IMR-90 (cell line): ENCODE data around the gene SCFD1. TPM values are rescaled to one million over a fixed set of nuclear protein-coding genes. Genes with fewer than 3 reads are reported as not detected.

Experiments
- ATAC-seq: fragments of 200-7000 bp; cut with Tn5 transposase; 2 replicates; pipeline ENCODE4 v1.9.1; 2020; ENCODE audit warnings: low read depth, mild to moderate bottlenecking, moderate library complexity
- BruUV-seq: library from RNA; stranded (reverse); fragments of 400-500 nt; replicated peaks from 2 replicates; lab custom pipeline; 2021; lab: Mats Ljungman, UMichigan
- CTCF ChIA-PET: fragments of 300-600 bp; formaldehyde crosslinking; extraction: SDS; loops from one replicate; lab custom pipeline; 2021; ENCODE audit warnings: antibody characterized with exemption; lab: Yijun Ruan, JAX
- POLR2A ChIA-PET: fragments of 300-600 bp; sonication (Branson Sonifier 250); formaldehyde crosslinking; loops from one replicate; lab custom pipeline; 2022; ENCODE audit warnings: antibody characterized with exemption; ENCODE audit not compliant: unreplicated experiment; lab: Charles Lee
- DNase-seq: peaks from one replicate; pipeline ENCODE4 v3.0.0; 2013
- H2AFZ ChIP-seq: replicated peaks from 2 replicates; pipeline ENCODE3; 2013; ENCODE audit warnings: low read length, mild to moderate bottlenecking; ENCODE audit not compliant: poor library complexity
- H2AK5ac ChIP-seq: 2 replicates; pipeline ENCODE4 v1.6.1; 2013; ENCODE audit warnings: low read depth, low read length, inconsistent platforms
- H2AK9ac ChIP-seq: replicated peaks from 2 replicates; pipeline ENCODE3; 2013; ENCODE audit warnings: mild to moderate bottlenecking, low read depth, low read length, moderate library complexity; ENCODE audit not compliant: poor library complexity
- H2BK120ac ChIP-seq: 2 replicates; pipeline ENCODE4 v1.6.1; 2013; ENCODE audit warnings: low read depth, low read length, inconsistent platforms
- H2BK15ac ChIP-seq: 3 replicates; pipeline ENCODE4 v1.6.1; 2013; ENCODE audit warnings: low read depth, low read length, inconsistent platforms
- H2BK20ac ChIP-seq: 2 replicates; pipeline ENCODE4 v1.6.1; 2013; ENCODE audit warnings: low read depth, mild to moderate bottlenecking, inconsistent platforms, low read length, moderate library complexity
- H2BK5ac ChIP-seq: 2 replicates; pipeline ENCODE4 v1.6.1; 2013; ENCODE audit warnings: mild to moderate bottlenecking, low read depth, low read length, inconsistent platforms; ENCODE audit not compliant: poor library complexity, severe bottlenecking
- H3K14ac ChIP-seq: replicated peaks from 2 replicates; pipeline ENCODE4 v1.6.1; 2013; ENCODE audit warnings: low read depth, low read length, inconsistent platforms
- H3K18ac ChIP-seq: 2 replicates; pipeline ENCODE4 v1.6.1; 2013; ENCODE audit warnings: low read depth, low read length, control low read depth
- H3K23ac ChIP-seq: 2 replicates; pipeline ENCODE4 v1.6.1; 2013; ENCODE audit warnings: low read depth, low read length, inconsistent platforms
- H3K27ac ChIP-seq: 2 replicates; pipeline ENCODE4 v1.5.1; 2013; ENCODE audit warnings: mild to moderate bottlenecking, control low read depth, low read length; ENCODE audit not compliant: insufficient read depth
- H3K27me3 ChIP-seq: 2 replicates; pipeline ENCODE4 v1.6.1; 2013; ENCODE audit warnings: low read length; ENCODE audit not compliant: control insufficient read depth, insufficient read depth
- H3K36me3 ChIP-seq: 2 replicates; pipeline ENCODE4 v1.6.1; 2013; ENCODE audit warnings: low read length, mixed read lengths; ENCODE audit not compliant: control insufficient read depth, insufficient read depth
- H3K4ac ChIP-seq: 2 replicates; pipeline ENCODE4 v1.6.1; 2013; ENCODE audit warnings: low read depth, low read length, inconsistent platforms
- H3K4me1 ChIP-seq: 2 replicates; pipeline ENCODE4 v1.6.1; 2013; ENCODE audit warnings: low read length, mixed read lengths; ENCODE audit not compliant: control insufficient read depth, insufficient read depth
- H3K4me2 ChIP-seq: 2 replicates; pipeline ENCODE4 v1.6.1; 2013; ENCODE audit warnings: low read depth, mild to moderate bottlenecking, control low read depth, low read length, moderate library complexity
- H3K4me3 ChIP-seq: 2 replicates; pipeline ENCODE4 v1.5.1; 2013; ENCODE audit warnings: low read depth, mild to moderate bottlenecking, control low read depth, low read length, moderate library complexity; ENCODE audit not compliant: insufficient read depth
- H3K56ac ChIP-seq: 2 replicates; pipeline ENCODE4 v1.6.1; 2013; ENCODE audit warnings: low read length, inconsistent platforms; ENCODE audit not compliant: insufficient read depth; ENCODE audit errors: extremely low read depth
- H3K79me1 ChIP-seq, 2 experiments: 2 replicates each; pipeline ENCODE4 v1.6.1; 2013; ENCODE audit warnings: low read length in 2 of 2, inconsistent platforms in 1 of 2, low read depth in 1 of 2
- H3K9ac ChIP-seq: 2 replicates; pipeline ENCODE4 v1.6.1; 2013; ENCODE audit warnings: low read depth, low read length, control low read depth
- H3K9me1 ChIP-seq: 2 replicates; pipeline ENCODE4 v1.6.1; 2013; ENCODE audit warnings: low read length, inconsistent platforms; ENCODE audit not compliant: insufficient read depth
- H3K9me3 ChIP-seq: 2 replicates; pipeline ENCODE4 v1.6.1; 2013; ENCODE audit warnings: low read length; ENCODE audit not compliant: control insufficient read depth, insufficient read depth
- H4K20me1 ChIP-seq: 2 replicates; pipeline ENCODE4 v1.6.1; 2013; ENCODE audit warnings: low read length, inconsistent platforms; ENCODE audit not compliant: insufficient read depth
- H4K5ac ChIP-seq: 2 replicates; pipeline ENCODE4 v1.6.1; 2013; ENCODE audit warnings: mild to moderate bottlenecking, low read depth, low read length, control low read depth
- H4K8ac ChIP-seq, 2 experiments: 2 replicates each; pipeline ENCODE4 v1.6.1; 2013; ENCODE audit warnings: low read depth in 2 of 2, low read length in 2 of 2, control low read depth in 1 of 2, inconsistent platforms in 1 of 2
- H4K91ac ChIP-seq: 2 replicates; pipeline ENCODE4 v1.6.1; 2013; ENCODE audit warnings: low read depth, low read length, inconsistent platforms; ENCODE audit not compliant: insufficient read depth
- BHLHE40 ChIP-seq: fragments of 150-350 bp; IDR thresholded peaks from 2 replicates; pipeline ENCODE4 v1.6.1; 2016; ENCODE audit warnings: mild to moderate bottlenecking, low read depth, low read length
- CTCF ChIP-seq: conservative IDR thresholded peaks from 2 replicates; pipeline ENCODE4 v1.5.1; 2012; ENCODE audit warnings: mild to moderate bottlenecking, low read depth, low read length, improper control_type of control experiment
- MAZ ChIP-seq: IDR thresholded peaks from 2 replicates; pipeline ENCODE4 v1.6.1; 2012; ENCODE audit warnings: low read depth, mild to moderate bottlenecking, low read length, improper control_type of control experiment, moderate library complexity, borderline replicate concordance
- NFE2L2 ChIP-seq: fragments of 150-350 bp; IDR thresholded peaks from 2 replicates; pipeline ENCODE4 v1.6.1; 2016; ENCODE audit warnings: low read depth, mild to moderate bottlenecking, low read length
- POLR2A ChIP-seq: IDR thresholded peaks from 2 replicates; pipeline ENCODE4 v1.6.1; 2012; ENCODE audit warnings: mild to moderate bottlenecking, low read depth, low read length
- USF2 ChIP-seq: fragments of 150-350 bp; IDR thresholded peaks from 2 replicates; pipeline ENCODE4 v1.6.1; 2017; ENCODE audit warnings: mild to moderate bottlenecking, antibody characterized with exemption, low read length, low read depth
- WGBS, 2 experiments: methylation state at CpG; one replicate each; pipeline versions ENCODE4 v1.1.5 to v1.1.7; 2013; ENCODE audit warnings: missing lambda C conversion rate in 2 of 2; ENCODE audit not compliant: insufficient read length in 1 of 2; ENCODE audit errors: extremely low coverage in 2 of 2; 5-methylcytosine and 5-hydroxymethylcytosine counted together
- dilution Hi-C: fragments of 300-500 bp; cut with HindIII; formaldehyde crosslinking; loops from one replicate; pipeline ENCODE4 v1.14.3; 2018; ENCODE audit warnings: low sequenced_read_pairs; ENCODE audit not compliant: unreplicated experiment
- in situ Hi-C: fragments of 300-500 bp; cut with MboI; formaldehyde crosslinking; loops from 3 replicates; pipeline ENCODE4 v1.14.3; 2019; ENCODE audit warnings: low sequenced_read_pairs, inconsistent platforms, mixed read lengths
- intact Hi-C: fragments of 100-400 bp; cut with micrococcal nuclease; formaldehyde crosslinking; loops from 2 replicates; pipeline ENCODE4 v1.10.0; 2022
- polyA plus RNA-seq, 3 experiments: library from polyadenylated mRNA; depleted of rRNA; stranded (reverse); fragments of >200 nt; gene quantifications; 2 replicates each; pipeline ENCODE4 v1.2.3, GENCODE V29; 2012; ENCODE audit warnings: low replicate concordance in 1 of 3
- total RNA-seq: library from RNA; depleted of rRNA; stranded (reverse); fragments of >200 nt; gene quantifications from 2 replicates; pipeline ENCODE4 v1.2.3, GENCODE V29; 2012

SCFD1 gene
- total and polyA plus RNA-seq, 2 of the 4 experiments (the other 2 are of a cell fraction), result 51.4 to 74.0 TPM

GRCh38 chr14:30738978-30739377 is 116.9 kb downstream of the SCFD1 start:
- Histone ChIP-seq H3K27me3 (no peaks in the 10 kb centered on the region), H3K23ac (no peak overlapping the region), H2BK120ac (no peak overlapping the region), H2BK5ac (no peak overlapping the region), H2AK5ac (no peak overlapping the region), H3K4ac (no peak overlapping the region), H2AFZ (no peak overlapping the region), H4K20me1 (no peaks in the 10 kb centered on the region), H3K4me1 (no peaks in the 10 kb centered on the region), H3K18ac (no peak overlapping the region), H2BK20ac (no peak overlapping the region), H2AK9ac (no peak overlapping the region), H3K9ac (no peak overlapping the region), H3K4me2 (no peak overlapping the region), H3K9me1 (no peaks in the 10 kb centered on the region), H3K9me3 (no peaks in the 10 kb centered on the region), H2BK15ac (no peak overlapping the region), H3K36me3 (peaks cover 8% of the 10 kb centered on the region; the same call in 1 of the 2 replicates), H4K8ac (no peak overlapping the region), H4K5ac (no peak overlapping the region), H3K14ac (no peak overlapping the region), H4K91ac (no peak overlapping the region), H3K27ac (no peak overlapping the region), H3K56ac (no peak overlapping the region), H3K4me3 (no peak overlapping the region), H3K79me1 (no peaks in the 10 kb centered on the region)
- TF ChIP-seq BHLHE40 (no peak), MAZ (no peak), NFE2L2 (no peak), USF2 (no peak), POLR2A (no peak), CTCF (no peak)
- ATAC-seq (no peak), DNase-seq (no peak)
- dilution Hi-C loops, result no loop called here
- in situ Hi-C loops, result no loop called here
- CTCF ChIA-PET, result no interaction called here
- intact Hi-C loops, result no loop called here
- BruUV-seq, result no TSS peak
- WGBS, 2 experiments, result no CpG with 5 or more reads among the region's 4 CpGs
- POLR2A ChIA-PET, result no interaction called here
